Activated naive CD4-positive, alpha-beta T cell treated with anti-CD3 and anti-CD28 coated beads for 36 hours (primary cell): ENCODE results near the gene PHACTR3. TPM values are rescaled to one million over a fixed set of nuclear protein-coding genes. Genes with fewer than 3 reads are reported as not detected.

Source experiments
- CTCF ChIA-PET: fragments of 350-600 bp; sonication (Branson Sonifier 250); formaldehyde crosslinking; loops from one replicate; lab custom pipeline; 2021; ENCODE audit warnings: antibody characterized with exemption; lab: Charles Lee
- DNase-seq: peaks from one replicate; pipeline ENCODE4 v3.0.0-alpha.2; 2020
- H3K27ac Mint-ChIP-seq: one replicate; pipeline ENCODE4 v1.8.0; 2021; ENCODE audit warnings: mild to moderate bottlenecking, mixed read lengths
- H3K27me3 Mint-ChIP-seq: one replicate; pipeline ENCODE4 v1.8.0; 2021; ENCODE audit warnings: low read depth, mixed read lengths
- H3K36me3 Mint-ChIP-seq: one replicate; pipeline ENCODE4 v1.8.0; 2021; ENCODE audit warnings: low read depth, mixed read lengths
- H3K4me1 Mint-ChIP-seq: one replicate; pipeline ENCODE4 v1.8.0; 2021; ENCODE audit warnings: low read depth, mixed read lengths
- H3K4me3 Mint-ChIP-seq: one replicate; pipeline ENCODE4 v1.8.0; 2021; ENCODE audit warnings: mild to moderate bottlenecking, moderate library complexity, mixed read lengths
- H3K9me3 Mint-ChIP-seq: one replicate; pipeline ENCODE4 v1.8.0; 2021; ENCODE audit warnings: mixed read lengths
- intact Hi-C: fragments of 100-400 bp; cut with micrococcal nuclease; formaldehyde crosslinking; loops from one replicate; pipeline ENCODE4 v1.15.1; 2023
- total RNA-seq, 2 experiments: library from RNA; stranded (reverse); gene quantifications; one replicate each; pipeline ENCODE4 v1.2.3, GENCODE V29; 2021

PHACTR3 gene
- total RNA-seq, 2 experiments from 2014 or later = not detected

- peaks cover 10% of the 10 kb centered on the region for H3K27me3 Mint-ChIP-seq
- DNase-seq = no peak
- peaks cover 2% of the 10 kb centered on the region for H3K9me3 Mint-ChIP-seq
- no peaks in the 10 kb centered on the region for H3K4me1 Mint-ChIP-seq
- CTCF ChIA-PET = no interaction called here
- H3K27ac Mint-ChIP-seq = no peak overlapping the region
- no peak overlapping the region for H3K4me3 Mint-ChIP-seq
- intact Hi-C loops = no loop called here
- H3K36me3 Mint-ChIP-seq = no peaks in the 10 kb centered on the region
These were observed 201.6 kb downstream of the PHACTR3 start for GRCh38 chr20:59805786-59806577.

DNA sequence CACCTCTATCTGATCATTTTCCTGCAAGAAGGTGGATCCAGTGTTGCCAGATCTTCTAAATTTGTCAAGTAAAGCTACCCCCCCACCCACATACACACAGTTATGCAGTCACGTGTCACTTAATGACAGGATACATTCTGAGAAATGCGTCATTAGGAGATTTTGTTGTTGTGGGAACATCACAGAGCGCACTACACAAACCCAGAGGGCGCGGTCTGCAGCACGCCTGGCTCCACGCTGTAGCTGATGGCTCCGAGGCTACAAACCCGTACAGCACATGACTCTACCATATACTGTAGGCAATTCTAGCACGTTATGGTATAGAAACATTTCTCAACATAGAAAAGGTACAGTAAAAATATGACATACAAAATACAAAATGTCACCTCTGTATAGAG is 202.2 kb downstream of the PHACTR3 start:
- no peak for DNase-seq
- H3K9me3 Mint-ChIP-seq = no peaks in the 10 kb centered on the region
- intact Hi-C loops = no loop called here
- peaks cover 10% of the 10 kb centered on the region for H3K27me3 Mint-ChIP-seq
- no peaks in the 10 kb centered on the region for H3K4me1 Mint-ChIP-seq
- CTCF ChIA-PET = no interaction called here
- no peak overlapping the region for H3K27ac Mint-ChIP-seq
- H3K36me3 Mint-ChIP-seq = no peaks in the 10 kb centered on the region
- H3K4me3 Mint-ChIP-seq = no peak overlapping the region

- Mint-ChIP-seq H3K4me1 (no peaks in the 10 kb centered on the region), H3K4me3 (no peak overlapping the region), H3K27me3 (peaks cover 4% of the 10 kb centered on the region), H3K27ac (no peak overlapping the region), H3K9me3 (no peaks in the 10 kb centered on the region), H3K36me3 (no peaks in the 10 kb centered on the region)
- DNase-seq = no peak
- intact Hi-C loops = no loop called here
- CTCF ChIA-PET = interaction anchor here (0.6 to 1.4 kb wide), 2 partner anchors 18 to 41 kb away, joined by 3 read pairs; no protein-coding TSS in a partner anchor
These were observed 203.8 kb downstream of the PHACTR3 start for GRCh38 chr20:59807909-59808728.

DNA sequence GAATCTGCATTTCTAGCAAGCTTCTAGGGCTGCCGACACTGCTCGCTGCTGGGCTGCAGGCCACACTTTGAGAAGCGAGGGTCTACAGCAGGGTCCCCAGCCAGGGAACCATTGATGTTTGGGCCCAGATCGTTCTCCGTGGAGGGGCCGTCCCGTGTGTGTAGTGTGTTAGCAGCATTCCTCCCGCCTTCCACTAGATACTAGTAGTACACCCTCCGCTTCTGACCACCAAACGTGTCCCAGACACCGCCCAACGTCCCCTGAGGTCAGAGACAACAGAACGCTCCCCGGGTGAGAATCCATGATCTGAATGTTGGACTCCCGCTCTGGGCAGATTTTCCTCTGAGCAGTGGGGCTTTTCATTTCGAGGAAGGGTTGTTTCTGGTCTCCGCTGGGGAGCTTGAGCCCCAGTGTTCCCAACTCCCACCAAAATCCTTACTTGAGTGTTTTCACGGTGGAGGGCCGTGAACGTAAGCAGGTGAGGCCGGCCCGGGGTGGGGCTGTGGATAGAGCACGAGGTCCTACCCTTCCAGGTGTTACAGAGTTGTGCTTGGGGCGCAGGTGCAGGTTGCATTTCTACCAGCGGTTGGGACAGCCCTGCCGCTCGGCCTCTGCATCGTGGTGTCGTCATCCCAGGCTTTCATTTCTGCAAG is 204.5 kb downstream of the PHACTR3 start:
- Mint-ChIP-seq H3K4me1 (no peaks in the 10 kb centered on the region), H3K27ac (no peak overlapping the region), H3K36me3 (no peaks in the 10 kb centered on the region), H3K27me3 (peaks cover 4% of the 10 kb centered on the region), H3K9me3 (no peaks in the 10 kb centered on the region), H3K4me3 (no peak overlapping the region)
- CTCF ChIA-PET = interaction anchor here (0.7 kb wide), 1 partner anchor 15 kb away, joined by 3 read pairs; no protein-coding TSS in a partner anchor
- intact Hi-C loops = no loop called here
- DNase-seq = no peak

GRCh38 chr20:59809630-59810448 is 205.5 kb downstream of the PHACTR3 start:
- Mint-ChIP-seq H3K4me1 (no peaks in the 10 kb centered on the region), H3K27ac (no peak overlapping the region), H3K9me3 (no peaks in the 10 kb centered on the region), H3K4me3 (no peak overlapping the region), H3K27me3 (peaks cover 4% of the 10 kb centered on the region), H3K36me3 (no peaks in the 10 kb centered on the region)
- CTCF ChIA-PET = interaction anchor here (0.7 kb wide), 1 partner anchor 14 kb away, joined by 3 read pairs; no protein-coding TSS in a partner anchor
- no peak for DNase-seq
- intact Hi-C loops = no loop called here

DNA sequence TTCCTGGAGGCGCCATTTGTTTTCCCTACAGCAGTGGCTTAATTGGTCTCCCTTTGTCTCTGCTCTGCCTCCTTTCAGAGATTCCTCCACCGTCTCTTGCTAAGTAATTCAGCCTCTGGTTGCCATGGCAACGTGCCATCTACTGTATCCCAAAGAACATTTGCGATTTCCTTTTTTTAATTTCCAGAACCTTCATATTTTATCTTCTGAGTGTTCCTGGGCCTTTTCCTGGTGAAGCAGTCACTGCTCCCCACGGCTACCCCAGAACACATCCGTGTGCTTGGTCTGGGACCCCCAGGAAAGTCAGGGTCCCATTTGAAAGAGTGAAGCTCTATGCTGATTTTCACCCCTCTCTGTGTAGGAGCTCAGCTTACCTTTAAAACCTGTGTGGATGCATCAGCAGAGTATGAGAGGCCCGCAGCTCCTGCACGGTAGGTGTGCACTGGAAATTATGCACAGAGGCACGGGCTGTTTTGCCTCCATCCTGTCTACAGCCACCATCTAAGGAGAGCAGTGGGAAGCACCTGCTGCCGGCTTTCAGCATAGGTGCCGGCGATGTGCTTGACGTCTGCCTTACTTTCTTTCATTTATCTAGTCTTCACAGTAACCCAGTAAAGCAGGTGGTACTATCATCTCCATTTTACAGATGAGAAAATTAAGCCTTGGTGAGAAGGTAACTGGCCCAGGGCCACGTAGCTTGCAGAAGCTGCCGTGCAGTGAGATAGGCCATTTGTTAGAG is 206.3 kb downstream of the PHACTR3 start:
- no peaks in the 10 kb centered on the region for H3K27me3 Mint-ChIP-seq
- no peak overlapping the region for H3K27ac Mint-ChIP-seq
- H3K36me3 Mint-ChIP-seq = no peaks in the 10 kb centered on the region
- H3K4me3 Mint-ChIP-seq = no peak overlapping the region
- no peak for DNase-seq
- intact Hi-C loops = no loop called here
- no peaks in the 10 kb centered on the region for H3K4me1 Mint-ChIP-seq
- CTCF ChIA-PET = no interaction called here
- no peaks in the 10 kb centered on the region for H3K9me3 Mint-ChIP-seq

DNA sequence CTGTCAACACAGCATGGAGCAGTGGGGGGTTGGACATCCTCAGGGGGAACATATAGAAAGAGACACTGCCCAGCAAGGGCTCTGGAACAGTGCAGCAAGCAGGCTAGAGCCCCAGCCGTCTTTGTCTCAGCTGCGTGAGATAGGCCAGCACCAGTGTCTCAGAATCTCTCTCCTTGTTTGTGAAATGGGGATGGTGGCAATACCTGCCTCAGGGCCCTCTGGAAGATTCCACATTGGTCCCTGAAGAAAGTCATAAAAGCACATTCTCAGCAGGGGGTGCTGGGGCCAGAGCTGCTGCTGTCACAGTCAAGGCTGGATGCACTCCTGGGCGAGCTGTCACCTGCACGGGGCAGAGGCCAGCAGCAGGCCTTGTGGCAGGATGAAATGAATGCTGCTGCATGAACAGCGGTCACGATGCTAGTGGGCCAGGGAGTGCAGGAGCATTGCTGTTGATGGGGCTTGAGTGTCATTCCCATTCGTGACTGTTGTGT is 207.4 kb downstream of the PHACTR3 start:
- no peak for DNase-seq
- H3K4me1 Mint-ChIP-seq = no peaks in the 10 kb centered on the region
- no peak overlapping the region for H3K27ac Mint-ChIP-seq
- no peaks in the 10 kb centered on the region for H3K9me3 Mint-ChIP-seq
- intact Hi-C loops = no loop called here
- no peak overlapping the region for H3K4me3 Mint-ChIP-seq
- no peaks in the 10 kb centered on the region for H3K36me3 Mint-ChIP-seq
- CTCF ChIA-PET = no interaction called here
- no peaks in the 10 kb centered on the region for H3K27me3 Mint-ChIP-seq

GRCh38 chr20:59812286-59813125 is 208.2 kb downstream of the PHACTR3 start:
- H3K4me3 Mint-ChIP-seq = no peak overlapping the region
- no peaks in the 10 kb centered on the region for H3K36me3 Mint-ChIP-seq
- DNase-seq = no peak
- CTCF ChIA-PET = no interaction called here
- intact Hi-C loops = no loop called here
- H3K27me3 Mint-ChIP-seq = peaks cover 1% of the 10 kb centered on the region
- H3K4me1 Mint-ChIP-seq = no peaks in the 10 kb centered on the region
- no peak overlapping the region for H3K27ac Mint-ChIP-seq
- no peaks in the 10 kb centered on the region for H3K9me3 Mint-ChIP-seq

DNA sequence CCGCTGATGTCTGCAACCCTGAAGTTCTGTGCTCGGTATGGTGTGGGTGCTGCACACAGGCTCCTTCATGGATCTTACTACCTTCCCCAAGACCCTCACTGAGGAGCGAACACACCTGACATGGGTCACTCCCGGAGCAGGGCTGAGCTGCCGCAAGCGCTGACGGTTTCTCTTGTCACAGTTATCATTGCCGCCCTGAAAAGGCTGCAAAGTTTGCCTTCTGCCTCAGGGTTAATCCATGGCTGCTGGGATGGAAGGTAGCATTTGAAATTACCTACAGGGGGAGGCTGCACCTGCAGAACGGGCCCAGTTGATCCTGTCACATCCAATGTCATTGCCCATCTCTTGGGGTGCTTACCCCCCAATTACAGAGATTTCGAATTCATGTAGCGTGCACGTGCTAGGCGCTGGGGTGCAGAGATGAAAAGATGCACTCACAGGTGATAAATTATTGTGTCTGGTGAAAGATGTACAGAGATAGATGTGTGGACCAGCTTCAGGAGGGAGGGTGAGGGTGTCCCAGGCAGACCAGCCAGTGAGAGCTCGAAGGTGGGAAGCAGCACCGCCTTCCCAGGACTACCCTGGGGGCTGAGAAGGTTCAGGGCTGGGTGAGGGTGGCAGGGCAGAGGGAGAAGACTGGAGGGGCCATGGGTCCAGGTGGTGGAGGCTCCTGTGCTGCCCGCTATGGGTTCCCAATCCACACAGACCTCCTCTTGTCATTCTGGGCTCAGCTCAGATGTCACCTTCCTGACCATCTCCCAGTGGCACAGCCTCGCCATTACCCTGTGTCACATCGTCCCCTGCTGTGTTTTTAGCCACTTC is 209.0 kb downstream of the PHACTR3 start:
- H3K27ac Mint-ChIP-seq = no peak overlapping the region
- no peaks in the 10 kb centered on the region for H3K9me3 Mint-ChIP-seq
- no peak for DNase-seq
- CTCF ChIA-PET = no interaction called here
- no peak overlapping the region for H3K4me3 Mint-ChIP-seq
- no peaks in the 10 kb centered on the region for H3K36me3 Mint-ChIP-seq
- H3K4me1 Mint-ChIP-seq = no peaks in the 10 kb centered on the region
- peaks cover 7% of the 10 kb centered on the region for H3K27me3 Mint-ChIP-seq
- intact Hi-C loops = no loop called here
